ENCODE results near the gene ZACN. TPM values are rescaled to one million over a fixed set of nuclear protein-coding genes. Genes with fewer than 3 reads are reported as not detected.

ZACN gene
- total RNA-seq, 1 donor: not detected

DNA sequence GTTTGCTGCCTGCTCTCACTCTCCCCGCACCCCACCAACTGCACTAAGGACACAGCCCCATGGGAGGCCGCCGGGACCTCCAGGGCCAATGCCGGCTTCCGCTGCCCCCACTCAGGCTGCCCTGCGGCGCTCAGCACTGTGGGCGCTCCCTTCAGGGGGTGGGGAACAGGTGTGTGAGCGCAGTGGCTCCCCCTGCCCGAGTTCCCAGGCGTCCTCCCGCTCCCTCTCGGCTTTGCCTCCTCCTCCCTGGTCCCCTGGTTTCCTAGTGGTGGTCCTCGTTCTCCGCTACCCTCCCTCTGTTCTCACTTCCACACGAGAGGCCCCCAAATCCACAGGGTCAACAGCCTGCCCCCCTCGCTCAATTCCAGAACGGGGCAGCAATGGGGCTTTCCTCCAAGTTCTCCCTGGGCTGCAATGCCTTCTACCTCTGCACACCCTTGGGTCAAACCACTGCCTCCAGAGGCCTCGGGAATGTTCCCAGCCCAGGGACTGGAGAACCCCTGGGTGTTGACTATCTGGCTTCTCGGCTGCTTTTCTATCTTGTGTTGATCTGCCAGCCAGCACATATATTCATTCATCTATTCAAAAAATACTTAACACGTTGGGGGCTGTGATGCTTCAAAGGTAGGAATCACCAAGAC lies 52.2 kb downstream of the ZACN start:
- Histone ChIP-seq H3K79me2 (ENCODE audit: insufficient read depth, low read length) (no peaks in the 10 kb centered on the region), H3K27me3 (ENCODE audit: insufficient read depth, low read length) (peaks cover 32% of the 10 kb centered on the region), H3K4me2 (ENCODE audit: insufficient read depth, low read length) (no peak overlapping the region), H3K36me3 (ENCODE audit: insufficient read depth, low read length) (no peaks in the 10 kb centered on the region), H3K9me3 (ENCODE audit: low read depth, low read length) (no peaks in the 10 kb centered on the region), H2AFZ (ENCODE audit: low read length) (no peak overlapping the region), H3K4me1 (ENCODE audit: insufficient read depth, low read length) (no peaks in the 10 kb centered on the region), H3K27ac (ENCODE audit: low read depth, low read length) (no peak overlapping the region), H3K4me3 (ENCODE audit: insufficient read depth, low read length) (no peak overlapping the region), H4K20me1 (ENCODE audit: insufficient read depth, low read length) (no peaks in the 10 kb centered on the region)
- TF ChIP-seq, protein P1, sequence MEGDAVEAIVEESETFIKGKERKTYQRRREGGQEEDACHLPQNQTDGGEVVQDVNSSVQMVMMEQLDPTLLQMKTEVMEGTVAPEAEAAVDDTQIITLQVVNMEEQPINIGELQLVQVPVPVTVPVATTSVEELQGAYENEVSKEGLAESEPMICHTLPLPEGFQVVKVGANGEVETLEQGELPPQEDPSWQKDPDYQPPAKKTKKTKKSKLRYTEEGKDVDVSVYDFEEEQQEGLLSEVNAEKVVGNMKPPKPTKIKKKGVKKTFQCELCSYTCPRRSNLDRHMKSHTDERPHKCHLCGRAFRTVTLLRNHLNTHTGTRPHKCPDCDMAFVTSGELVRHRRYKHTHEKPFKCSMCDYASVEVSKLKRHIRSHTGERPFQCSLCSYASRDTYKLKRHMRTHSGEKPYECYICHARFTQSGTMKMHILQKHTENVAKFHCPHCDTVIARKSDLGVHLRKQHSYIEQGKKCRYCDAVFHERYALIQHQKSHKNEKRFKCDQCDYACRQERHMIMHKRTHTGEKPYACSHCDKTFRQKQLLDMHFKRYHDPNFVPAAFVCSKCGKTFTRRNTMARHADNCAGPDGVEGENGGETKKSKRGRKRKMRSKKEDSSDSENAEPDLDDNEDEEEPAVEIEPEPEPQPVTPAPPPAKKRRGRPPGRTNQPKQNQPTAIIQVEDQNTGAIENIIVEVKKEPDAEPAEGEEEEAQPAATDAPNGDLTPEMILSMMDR (IDR thresholded peaks at IDR 0.05; ENCODE audit: extremely low read depth, low read depth, low read length): no peak
- peak; percentile 77 for DNase-seq (ENCODE audit: insufficient read length, low spot score, missing footprints)

DNA sequence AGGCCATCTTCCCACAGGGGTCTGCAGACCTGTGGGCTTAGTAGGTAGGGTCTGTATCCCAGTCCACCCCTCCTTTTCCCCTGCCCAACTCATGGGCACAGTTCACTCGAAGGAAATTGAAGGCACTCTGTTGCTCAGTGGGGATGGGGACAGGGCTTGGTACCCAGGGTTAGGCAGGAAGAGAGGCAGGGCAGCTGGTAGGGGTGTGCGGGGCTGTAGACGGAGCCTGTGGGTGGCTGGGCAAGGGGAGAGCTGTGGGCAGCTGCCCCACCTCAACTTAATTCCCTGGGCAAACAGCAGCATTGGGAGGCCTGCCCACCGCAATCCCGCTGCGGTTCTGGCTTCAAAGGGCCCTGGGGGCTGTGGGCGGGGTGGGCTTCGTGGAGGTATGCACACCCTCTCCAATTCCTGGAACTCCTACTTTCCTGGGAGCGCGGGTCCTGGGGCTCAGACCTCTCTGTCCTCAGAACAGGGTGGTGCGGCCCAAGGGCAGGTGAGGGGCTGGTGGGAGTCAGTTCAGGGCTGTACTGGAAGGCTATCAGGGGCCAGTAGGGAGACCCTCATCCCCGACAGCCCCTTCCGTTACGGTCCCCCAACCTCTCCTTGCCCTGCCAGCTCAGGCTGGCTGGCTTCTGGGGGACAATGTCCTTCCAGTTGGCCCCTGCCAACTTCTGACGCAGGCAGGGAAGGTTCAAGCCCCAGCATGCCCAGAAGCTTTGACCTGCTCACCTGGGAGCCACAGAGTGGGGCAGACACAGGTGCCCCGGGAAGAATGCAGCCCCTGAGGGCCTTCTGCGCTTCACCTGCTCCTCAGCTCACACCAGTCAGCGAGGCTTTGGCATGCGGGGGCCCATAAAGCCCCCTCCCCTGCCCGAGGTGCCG lies 53.0 kb downstream of the ZACN start:
- Histone ChIP-seq H4K20me1 (ENCODE audit: insufficient read depth, low read length) (no peaks in the 10 kb centered on the region), H3K4me1 (ENCODE audit: insufficient read depth, low read length) (no peaks in the 10 kb centered on the region), H3K27ac (ENCODE audit: low read depth, low read length) (no peak overlapping the region), H3K79me2 (ENCODE audit: insufficient read depth, low read length) (no peaks in the 10 kb centered on the region), H2AFZ (ENCODE audit: low read length) (no peak overlapping the region), H3K4me3 (ENCODE audit: insufficient read depth, low read length) (no peak overlapping the region), H3K9me3 (ENCODE audit: low read depth, low read length) (no peaks in the 10 kb centered on the region), H3K4me2 (ENCODE audit: insufficient read depth, low read length) (no peak overlapping the region), H3K27me3 (ENCODE audit: insufficient read depth, low read length) (peaks cover 32% of the 10 kb centered on the region), H3K36me3 (ENCODE audit: insufficient read depth, low read length) (no peaks in the 10 kb centered on the region)
- DNase-seq (ENCODE audit: insufficient read length, low spot score, missing footprints): peak; percentile 69
- TF ChIP-seq, protein P1 (IDR thresholded peaks at IDR 0.05; ENCODE audit: extremely low read depth, low read depth, low read length): no peak

Small RNAs within 50 kb of the gene (small RNA-seq; reads per million reads assigned to genes)
- not detected for gene MIR6868

Other genes starting within 250 kb of the ZACN start
- gene UNC13D, start 234.8 kb upstream of the ZACN start, total RNA-seq: 1.1 and 2.1 TPM in 2 replicates
- gene WBP2, start 223.8 kb upstream of the ZACN start, total RNA-seq: 31.1 and 38.3 TPM in 2 replicates
- gene TRIM47, start 200.6 kb upstream of the ZACN start, total RNA-seq: 21.7 and 22.4 TPM in 2 replicates
- 22.8 and 23.3 TPM in 2 replicates for gene TRIM65, start 182.2 kb upstream of the ZACN start, total RNA-seq
- gene MRPL38, start 174.3 kb upstream of the ZACN start, total RNA-seq: 36.6 and 37.1 TPM in 2 replicates
- 14.1 and 17.1 TPM in 2 replicates for gene FBF1, start 138.1 kb upstream of the ZACN start, total RNA-seq
- 59.2 and 59.4 TPM in 2 replicates for gene ACOX1, start 100.0 kb upstream of the ZACN start, total RNA-seq
- gene TEN1, start 99.9 kb upstream of the ZACN start, total RNA-seq: 23.2 and 23.6 TPM in 2 replicates
- 0.72 and 0.88 TPM in 2 replicates for gene CDK3, start 78.3 kb upstream of the ZACN start, total RNA-seq
- not detected in 2 replicates for gene EVPL, start 51.9 kb upstream of the ZACN start, total RNA-seq
- 22.7 and 25.3 TPM in 2 replicates for gene SRP68, start 6.7 kb upstream of the ZACN start, total RNA-seq
- 0.29 TPM in 1 of 2 replicates, not detected in the other for gene GALR2, start 4.4 kb upstream of the ZACN start, total RNA-seq
- 102 TPM in 2 replicates for gene EXOC7, start 24.6 kb downstream of the ZACN start, total RNA-seq
- gene FOXJ1, start 62.1 kb downstream of the ZACN start, total RNA-seq: not detected in 2 replicates
- 0.29 and 0.36 TPM in 2 replicates for gene RNF157, start 161.3 kb downstream of the ZACN start, total RNA-seq
- 3.8 and 5.1 TPM in 2 replicates for gene UBALD2, start 186.2 kb downstream of the ZACN start, total RNA-seq
- gene QRICH2, start 229.1 kb downstream of the ZACN start, total RNA-seq: 2.9 and 3.6 TPM in 2 replicates

Measured in osteoblast (primary cell).